HG02678 (cell line): ENCODE results near the gene GALNT2.

ENCODE experiments used
- ATAC-seq: cut with Tn5 transposase; IDR thresholded peaks from one replicate; pipeline ENCODE4 v1.9.1; 2021; ENCODE audit warnings: mild to moderate bottlenecking, moderate library complexity; ENCODE audit not compliant: unreplicated experiment

GALNT2 gene

GRCh38 chr1:230328342-230329015 is 261.4 kb downstream of the GALNT2 start:
- ATAC-seq, result no peak

- ATAC-seq, result no peak
These were observed 263.1 kb downstream of the GALNT2 start for GRCh38 chr1:230330157-230330556.
